ENCODE data around the gene FAM149B1. TPM values are rescaled to one million over a fixed set of nuclear protein-coding genes. Genes with fewer than 3 reads are reported as not detected.

The FAM149B1 gene
- total RNA-seq, 4 donors from 2014 or later = 2.2 to 6.9 (median 5.6) TPM

DNA sequence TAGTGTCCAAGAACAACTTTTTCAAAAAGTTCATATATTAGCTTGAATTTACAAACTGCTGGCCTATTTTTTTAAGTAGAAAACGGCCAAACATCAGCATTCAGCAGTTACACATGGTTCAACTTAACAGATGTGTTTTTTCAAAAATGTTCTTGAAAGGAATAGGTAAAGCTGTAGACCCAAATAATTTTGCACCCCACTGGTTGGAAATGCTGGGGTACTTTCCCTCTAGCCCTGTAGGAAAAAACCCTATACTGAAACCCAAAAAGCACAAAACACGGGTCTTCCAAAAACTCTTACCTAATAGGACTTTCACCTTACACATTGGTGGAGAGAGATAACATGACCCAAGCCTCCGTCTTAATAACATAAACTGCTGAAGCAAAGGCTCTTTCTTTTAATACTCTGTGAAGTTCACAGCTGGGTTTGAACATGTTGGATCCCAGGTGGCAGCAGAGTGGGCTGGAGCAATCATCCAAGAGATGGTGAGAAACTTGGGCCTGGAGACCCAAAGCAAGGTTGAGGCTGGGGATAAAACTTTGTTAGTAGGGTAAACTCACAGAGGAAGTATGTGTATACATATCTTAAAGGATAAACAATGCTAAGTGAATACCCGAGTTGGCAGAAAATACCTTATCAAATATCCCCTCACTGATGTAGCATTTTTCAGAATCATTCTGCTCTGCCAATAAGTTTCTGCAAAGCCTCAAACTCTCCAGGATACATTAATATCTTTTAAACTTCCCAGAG lies 79.8 kb downstream of the FAM149B1 start:
- intact Hi-C loops (cut with DNase I; ENCODE audit: low total_unique reads) (no loop called here), in situ Hi-C loops (cut with MboI; ENCODE audit: low sequenced_read_pairs in 4 of 4) (no loop called here)
- DNase-seq (no peak), ATAC-seq (no peak)
- Histone ChIP-seq H3K36me3 (peaks cover 0 to 51% of the 10 kb centered on the region in 2 donors), H3K27me3 (no peaks in the 10 kb centered on the region), H3K27ac (peak overlapping the region; percentile 83 to 91 (median 87)), H3K9me3 (no peaks in the 10 kb centered on the region), H3K4me1 (peaks cover 31 to 37% of the 10 kb centered on the region in 2 donors), H3K4me3 (peak overlapping the region; percentile 81 to 96 (median 86))
- TF ChIP-seq POLR2A (IDR thresholded peaks at IDR 0.05) = no peak
- TF ChIP-seq, protein P1, sequence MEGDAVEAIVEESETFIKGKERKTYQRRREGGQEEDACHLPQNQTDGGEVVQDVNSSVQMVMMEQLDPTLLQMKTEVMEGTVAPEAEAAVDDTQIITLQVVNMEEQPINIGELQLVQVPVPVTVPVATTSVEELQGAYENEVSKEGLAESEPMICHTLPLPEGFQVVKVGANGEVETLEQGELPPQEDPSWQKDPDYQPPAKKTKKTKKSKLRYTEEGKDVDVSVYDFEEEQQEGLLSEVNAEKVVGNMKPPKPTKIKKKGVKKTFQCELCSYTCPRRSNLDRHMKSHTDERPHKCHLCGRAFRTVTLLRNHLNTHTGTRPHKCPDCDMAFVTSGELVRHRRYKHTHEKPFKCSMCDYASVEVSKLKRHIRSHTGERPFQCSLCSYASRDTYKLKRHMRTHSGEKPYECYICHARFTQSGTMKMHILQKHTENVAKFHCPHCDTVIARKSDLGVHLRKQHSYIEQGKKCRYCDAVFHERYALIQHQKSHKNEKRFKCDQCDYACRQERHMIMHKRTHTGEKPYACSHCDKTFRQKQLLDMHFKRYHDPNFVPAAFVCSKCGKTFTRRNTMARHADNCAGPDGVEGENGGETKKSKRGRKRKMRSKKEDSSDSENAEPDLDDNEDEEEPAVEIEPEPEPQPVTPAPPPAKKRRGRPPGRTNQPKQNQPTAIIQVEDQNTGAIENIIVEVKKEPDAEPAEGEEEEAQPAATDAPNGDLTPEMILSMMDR (IDR thresholded peaks at IDR 0.05 in 4 of 5, conservative IDR thresholded peaks at IDR 0.05 in 1 of 5) = no peak

DNA sequence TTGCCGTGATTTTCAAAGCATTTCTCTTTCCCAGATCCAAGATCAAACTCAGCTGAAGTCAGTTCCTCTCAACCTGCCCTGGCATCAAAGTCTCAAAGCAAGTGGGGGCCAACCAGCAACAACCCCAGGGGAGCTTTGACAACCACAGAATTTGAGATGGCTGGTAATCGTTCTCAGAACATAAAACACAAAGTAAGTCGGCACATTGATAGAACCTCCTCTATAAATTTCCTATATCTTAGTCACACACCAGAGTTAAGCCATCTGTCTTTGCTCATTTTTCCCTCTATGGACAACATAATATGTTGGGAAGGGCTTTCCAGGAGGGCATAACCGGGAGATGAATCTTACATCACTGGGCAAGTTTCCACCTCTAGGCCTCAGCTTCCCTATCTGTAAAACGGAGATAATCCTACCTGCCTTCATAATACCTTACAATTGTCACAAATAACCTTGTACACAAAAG lies 80.4 kb downstream of the FAM149B1 start:
- H3K9me3 ChIP-seq = no peaks in the 10 kb centered on the region
- peaks cover 0 to 45% of the 10 kb centered on the region in 2 donors for H3K36me3 ChIP-seq
- in situ Hi-C loops (cut with MboI; ENCODE audit: low sequenced_read_pairs in 4 of 4) (no loop called here), intact Hi-C loops (cut with DNase I; ENCODE audit: low total_unique reads) (no loop called here)
- peak overlapping the region; percentile 83 to 91 (median 87) for H3K27ac ChIP-seq
- no peak for ATAC-seq
- H3K4me1 ChIP-seq = peaks cover 34 to 40% of the 10 kb centered on the region in 2 donors
- TF ChIP-seq POLR2A (IDR thresholded peaks at IDR 0.05) = no peak
- TF ChIP-seq, protein P1 (IDR thresholded peaks at IDR 0.05 in 4 of 5, conservative IDR thresholded peaks at IDR 0.05 in 1 of 5) = no peak
- no peak overlapping the region for H3K4me3 ChIP-seq
- no peak for DNase-seq
- H3K27me3 ChIP-seq = no peaks in the 10 kb centered on the region

DNA sequence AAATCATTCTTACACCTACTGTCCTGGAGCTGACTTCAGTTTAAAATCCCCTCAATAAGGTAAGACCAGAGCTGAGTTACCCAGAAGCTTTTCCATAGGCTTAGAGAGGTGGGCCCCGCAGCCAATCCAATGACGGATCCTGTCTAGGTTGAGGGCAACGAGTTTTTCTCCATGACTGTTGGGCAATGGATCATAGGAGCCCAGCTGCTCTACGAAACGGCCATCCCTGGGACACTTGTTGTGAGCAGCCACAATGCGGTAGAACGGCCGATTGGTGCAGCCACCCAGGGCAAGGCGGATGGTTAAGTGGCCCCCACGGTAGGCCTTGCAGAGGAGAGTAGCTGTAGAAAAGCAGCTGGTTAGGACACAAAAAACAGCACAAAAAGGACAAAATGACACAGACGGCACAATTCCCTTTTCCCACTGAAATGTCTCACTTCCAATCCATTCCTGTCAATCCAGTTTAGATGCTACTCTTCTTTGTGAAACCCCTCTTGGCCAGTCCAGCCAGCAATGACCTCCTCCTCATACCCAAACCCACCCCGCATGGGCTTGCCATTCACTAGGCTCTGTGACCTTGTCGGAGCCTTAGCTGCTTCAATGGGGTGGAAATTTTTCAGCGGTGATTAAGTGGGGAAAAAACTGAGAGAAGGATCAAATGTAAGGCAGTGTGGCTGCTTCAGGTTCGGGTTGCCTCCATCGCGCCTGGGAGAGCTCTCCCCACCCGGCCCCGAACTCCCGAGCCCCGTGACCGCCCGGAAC lies 83.9 kb downstream of the FAM149B1 start:
- Histone ChIP-seq H3K9me3 (no peaks in the 10 kb centered on the region), H3K36me3 (peaks cover 0 to 23% of the 10 kb centered on the region in 2 donors), H3K4me1 (peaks cover 33% of the 10 kb centered on the region in 2 donors), H3K27me3 (no peaks in the 10 kb centered on the region), H3K4me3 (peak overlapping the region; percentile 78 to 98 (median 88)), H3K27ac (peak overlapping the region; percentile 89 to 99 (median 96))
- DNase-seq = peak in 1 of 2 donors; percentile 25
- TF ChIP-seq, protein P1 (IDR thresholded peaks at IDR 0.05 in 4 of 5, conservative IDR thresholded peaks at IDR 0.05 in 1 of 5) = no peak
- no peak for TF ChIP-seq POLR2A (IDR thresholded peaks at IDR 0.05)
- in situ Hi-C loops (cut with MboI; ENCODE audit: low sequenced_read_pairs in 4 of 4) (loop anchor here in 1 of 4 donors (25.0 kb wide), 1 partner anchor 385 kb away; the partner anchor contains the start of gene MYOZ1), intact Hi-C loops (cut with DNase I; ENCODE audit: low total_unique reads) (loop anchor here (1.0 to 5.0 kb wide), 4 partner anchors 84 to 245 kb away; partner anchors contain the start of genes ANXA7, ECD, FAM149B1 and P4HA1)
- ATAC-seq = no peak

DNA sequence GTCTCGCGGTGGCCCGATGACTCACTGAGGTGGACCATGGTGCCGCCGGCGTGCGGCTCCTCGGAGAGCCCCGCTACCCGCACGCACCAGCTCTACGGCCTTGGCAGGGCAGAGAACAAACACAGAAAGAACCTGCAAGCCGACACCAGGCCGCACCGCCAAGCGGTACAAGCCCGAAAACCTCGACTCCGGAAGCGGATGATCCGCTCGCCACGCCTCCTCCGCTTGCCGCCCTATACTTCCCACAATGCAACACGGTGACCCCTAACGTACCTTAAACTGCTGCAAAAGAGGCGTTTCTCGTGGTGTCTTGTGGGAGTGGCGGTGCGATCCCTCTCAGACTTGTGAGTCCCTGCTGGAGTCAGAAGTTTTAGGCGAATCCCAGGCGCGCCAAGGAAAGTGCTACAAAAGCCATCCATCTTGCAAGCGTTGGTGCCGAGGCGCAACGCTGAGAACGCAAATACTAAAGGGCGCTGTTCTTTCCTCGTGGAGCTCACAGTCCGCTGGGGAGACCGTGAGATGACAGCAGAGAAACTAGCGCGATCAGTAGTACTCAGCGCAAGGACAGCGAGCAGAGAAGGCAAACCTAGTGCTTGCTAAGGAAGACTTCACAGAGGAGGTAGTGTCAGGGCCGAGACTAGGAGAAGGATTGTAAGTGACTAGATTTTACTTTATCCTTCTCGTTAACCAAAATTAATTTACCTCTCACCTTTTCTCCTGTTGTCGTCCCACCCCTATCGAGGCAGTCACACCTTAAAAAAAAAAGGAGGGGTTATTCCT lies 84.7 kb downstream of the FAM149B1 start, which contains the start of gene MRPS16:
MRPS16 (minus strand) TSS at position 200 of the 780 bp plus-strand sequence; CDS start at position 38, 162 bp downstream.
- DNase-seq = peak; percentile 94 to 97
- H3K9me3 ChIP-seq = no peaks in the 10 kb centered on the region
- no peaks in the 10 kb centered on the region for H3K27me3 ChIP-seq
- peak; percentile 99 for ATAC-seq
- in situ Hi-C loops (cut with MboI; ENCODE audit: low sequenced_read_pairs in 4 of 4) (loop anchor here in 1 of 4 donors (25.0 kb wide), 1 partner anchor 385 kb away; the partner anchor contains the start of gene MYOZ1), intact Hi-C loops (cut with DNase I; ENCODE audit: low total_unique reads) (loop anchor here (1.0 to 5.0 kb wide), 4 partner anchors 84 to 245 kb away; partner anchors contain the start of genes ANXA7, ECD, FAM149B1 and P4HA1)
- TF ChIP-seq, protein P1 (IDR thresholded peaks at IDR 0.05 in 4 of 5, conservative IDR thresholded peaks at IDR 0.05 in 1 of 5) = no peak
- TF ChIP-seq POLR2A (IDR thresholded peaks at IDR 0.05) = peak; percentile 72 to 74
- peak within 1 kb of the TSS; percentile 78 to 98 (median 88) for H3K4me3 ChIP-seq
- H3K27ac ChIP-seq = peak within 1 kb of the TSS; percentile 89 to 99 (median 96)
- peaks cover 0 to 23% of the 10 kb centered on the region in 2 donors for H3K36me3 ChIP-seq
- H3K4me1 ChIP-seq = peaks cover 30 to 31% of the 10 kb centered on the region in 2 donors

Data from gastrocnemius medialis (tissue), 4 donors.